OCI-M2 (cell line): Measurements from ENCODE around the gene NAGS.
"Not testable (repeated sequence)": the region's sequence is repeated elsewhere in the genome, so short reads cannot be mapped to it uniquely, and the experiment has no call there.

Experiments
- DNase-seq: peaks from one replicate; lab custom pipeline; 2025; ENCODE audit not compliant: unreplicated experiment; lab: John Stamatoyannopoulos, UW

Gene NAGS, protein sequence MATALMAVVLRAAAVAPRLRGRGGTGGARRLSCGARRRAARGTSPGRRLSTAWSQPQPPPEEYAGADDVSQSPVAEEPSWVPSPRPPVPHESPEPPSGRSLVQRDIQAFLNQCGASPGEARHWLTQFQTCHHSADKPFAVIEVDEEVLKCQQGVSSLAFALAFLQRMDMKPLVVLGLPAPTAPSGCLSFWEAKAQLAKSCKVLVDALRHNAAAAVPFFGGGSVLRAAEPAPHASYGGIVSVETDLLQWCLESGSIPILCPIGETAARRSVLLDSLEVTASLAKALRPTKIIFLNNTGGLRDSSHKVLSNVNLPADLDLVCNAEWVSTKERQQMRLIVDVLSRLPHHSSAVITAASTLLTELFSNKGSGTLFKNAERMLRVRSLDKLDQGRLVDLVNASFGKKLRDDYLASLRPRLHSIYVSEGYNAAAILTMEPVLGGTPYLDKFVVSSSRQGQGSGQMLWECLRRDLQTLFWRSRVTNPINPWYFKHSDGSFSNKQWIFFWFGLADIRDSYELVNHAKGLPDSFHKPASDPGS

DNA sequence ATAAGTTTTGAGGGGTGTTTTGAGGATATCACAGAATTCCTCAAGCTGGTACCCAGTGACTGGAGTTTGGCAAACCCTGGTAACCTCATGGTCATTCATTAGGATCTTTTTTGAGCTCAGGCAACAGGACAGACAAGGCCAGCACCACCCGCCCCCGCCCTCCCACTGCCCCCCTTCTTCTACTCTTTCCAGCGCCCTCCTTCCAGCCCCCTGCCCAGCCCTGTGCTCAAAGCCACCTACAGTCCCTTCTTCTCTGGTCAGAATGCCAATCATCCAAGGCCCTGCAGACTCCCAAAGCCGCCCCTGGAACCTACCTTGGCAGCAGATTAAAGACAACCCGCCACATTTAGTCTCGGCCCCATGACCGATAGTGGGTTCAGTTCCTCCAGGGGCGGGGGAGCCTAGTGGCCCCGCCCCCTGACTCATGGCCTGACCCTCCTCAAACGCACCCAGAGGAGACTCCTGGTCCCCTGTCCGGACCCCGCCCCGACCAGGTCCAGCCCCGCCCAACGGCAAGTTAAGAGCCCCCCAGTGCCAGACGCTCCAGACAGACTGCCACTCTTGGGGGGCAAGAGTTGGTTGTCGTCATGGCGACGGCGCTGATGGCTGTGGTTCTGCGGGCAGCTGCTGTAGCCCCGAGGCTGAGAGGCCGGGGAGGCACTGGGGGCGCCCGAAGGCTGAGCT lies at the start of gene NAGS:
NAGS (plus strand) TSS at position 546 of the 684 bp plus-strand sequence; CDS start at position 588, 42 bp downstream.
- no peak for DNase-seq

DNA sequence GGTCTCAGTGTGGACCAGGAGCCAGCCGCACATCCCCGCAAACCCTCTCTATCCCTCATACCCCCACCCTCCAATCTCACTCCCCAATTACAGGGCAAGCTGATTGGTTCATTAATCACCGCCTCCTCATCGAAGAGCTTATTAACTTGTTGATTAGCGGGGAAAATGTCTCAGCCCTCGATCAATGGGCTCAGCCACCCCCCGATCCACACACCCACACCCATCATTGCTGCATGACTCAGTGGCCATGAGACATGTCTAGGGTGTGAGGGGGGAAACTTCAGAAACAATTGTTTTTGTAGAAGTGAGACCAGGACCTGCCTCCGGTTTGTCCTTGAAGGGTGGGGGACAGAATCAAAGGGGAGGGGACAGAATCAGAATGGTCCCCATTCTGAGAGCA lies 48.2 kb upstream of the NAGS start:
- no peak for DNase-seq

DNA sequence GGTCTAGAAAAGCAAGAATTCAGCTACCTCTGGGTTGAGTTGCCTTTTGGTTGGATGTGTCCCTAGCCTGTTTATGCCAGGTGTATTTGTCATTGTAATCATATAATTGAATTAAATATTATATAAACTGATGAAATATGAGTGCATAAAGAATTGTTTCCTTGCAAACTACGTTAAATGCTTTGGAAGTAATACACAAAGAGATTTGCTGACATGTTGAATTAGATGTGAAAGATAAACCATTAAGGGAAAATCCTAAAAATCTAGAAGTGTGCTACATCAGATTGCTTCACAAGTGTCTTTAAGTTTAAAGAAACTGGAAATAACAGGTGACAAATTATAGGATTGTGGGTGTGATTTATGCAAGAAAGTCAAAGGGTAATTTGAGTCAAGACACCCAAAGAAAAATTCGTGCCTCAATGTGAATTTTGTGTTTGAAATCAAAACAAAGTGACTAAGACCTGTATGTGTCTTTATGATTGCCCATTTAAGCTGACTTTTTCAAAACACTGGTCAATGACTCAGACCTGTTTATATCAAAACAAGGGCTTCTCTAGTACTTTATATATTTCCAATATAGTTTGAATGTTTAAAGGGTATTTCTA lies 45.6 kb upstream of the NAGS start:
- DNase-seq: no peak

DNA sequence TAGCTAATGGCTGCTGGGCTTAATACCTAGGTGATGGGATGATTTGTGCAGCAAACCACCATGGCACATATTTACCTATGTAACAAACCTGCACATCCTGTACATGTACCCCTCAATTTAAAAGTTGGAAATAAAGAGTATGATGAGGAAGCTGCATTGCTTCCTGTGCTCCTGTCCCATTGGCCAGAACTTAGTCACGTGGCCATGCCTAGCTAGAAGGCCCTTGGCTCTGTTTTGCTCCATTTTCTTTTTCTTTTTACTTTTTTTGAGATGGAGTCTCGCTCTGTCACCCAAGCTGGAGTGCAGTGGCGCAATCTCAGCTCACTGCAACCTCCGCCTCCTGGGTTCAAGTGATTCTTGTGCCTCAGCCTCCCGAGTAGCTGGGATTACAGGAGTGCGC lies 43.1 kb upstream of the NAGS start:
- not testable (repeated sequence) for DNase-seq

DNA sequence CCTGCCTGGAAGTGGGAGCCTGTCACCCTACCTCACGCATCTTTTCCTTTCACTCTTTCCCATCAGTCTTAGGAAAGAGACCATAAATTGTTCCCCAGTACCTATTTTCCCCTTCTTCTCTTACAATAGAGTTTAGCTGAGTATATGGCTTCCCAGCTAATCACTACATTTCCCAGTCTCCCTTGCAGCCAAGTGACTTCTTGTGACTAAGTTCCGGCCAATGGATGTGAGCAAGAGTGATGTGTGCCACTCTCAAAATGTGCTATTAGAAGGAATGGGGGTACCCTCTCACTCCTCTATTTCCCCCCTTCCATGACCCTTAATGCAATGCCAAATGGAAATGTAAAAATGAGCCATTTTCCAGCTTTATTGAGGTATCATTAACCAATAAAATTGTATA lies 42.5 kb upstream of the NAGS start:
- DNase-seq: no peak

DNA sequence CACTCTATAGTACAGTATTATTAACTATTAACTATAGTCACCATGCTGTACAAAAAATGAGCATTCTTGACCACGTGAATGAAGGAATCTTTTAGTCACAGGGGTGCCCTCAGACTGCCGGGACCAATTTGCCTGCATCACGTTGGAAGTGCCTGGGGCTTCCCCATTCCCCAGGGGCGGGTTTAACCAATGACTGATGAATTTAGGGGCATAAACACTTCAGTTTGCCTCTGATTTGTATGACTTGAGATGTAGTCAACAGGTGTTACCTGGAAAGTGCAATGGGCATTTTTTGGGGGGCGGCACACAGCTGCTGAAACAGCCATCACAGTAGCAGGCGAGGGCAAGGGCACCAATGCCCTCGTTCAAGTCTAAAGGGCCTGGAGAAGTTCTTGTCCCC lies 41.9 kb upstream of the NAGS start:
- no peak for DNase-seq

DNA sequence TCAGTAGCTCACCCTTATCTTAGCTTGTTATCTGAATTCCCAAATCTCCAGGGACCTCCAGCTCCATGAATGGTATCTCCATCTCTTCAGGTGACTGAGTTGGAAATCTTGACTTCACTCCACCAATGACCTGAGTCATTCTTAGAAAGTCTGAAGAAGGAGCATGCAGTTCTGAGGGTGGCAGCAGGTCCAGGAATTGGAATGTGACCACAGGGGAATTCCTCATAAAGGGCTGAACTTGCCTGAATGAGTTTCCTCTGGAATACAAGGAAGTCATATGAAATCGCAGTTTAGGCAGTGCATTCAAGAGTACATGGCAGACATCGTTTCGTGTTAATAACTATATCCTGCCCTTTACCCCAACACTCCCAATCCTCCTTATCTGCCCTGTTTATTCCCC lies 38.1 kb upstream of the NAGS start:
- no peak for DNase-seq

DNA sequence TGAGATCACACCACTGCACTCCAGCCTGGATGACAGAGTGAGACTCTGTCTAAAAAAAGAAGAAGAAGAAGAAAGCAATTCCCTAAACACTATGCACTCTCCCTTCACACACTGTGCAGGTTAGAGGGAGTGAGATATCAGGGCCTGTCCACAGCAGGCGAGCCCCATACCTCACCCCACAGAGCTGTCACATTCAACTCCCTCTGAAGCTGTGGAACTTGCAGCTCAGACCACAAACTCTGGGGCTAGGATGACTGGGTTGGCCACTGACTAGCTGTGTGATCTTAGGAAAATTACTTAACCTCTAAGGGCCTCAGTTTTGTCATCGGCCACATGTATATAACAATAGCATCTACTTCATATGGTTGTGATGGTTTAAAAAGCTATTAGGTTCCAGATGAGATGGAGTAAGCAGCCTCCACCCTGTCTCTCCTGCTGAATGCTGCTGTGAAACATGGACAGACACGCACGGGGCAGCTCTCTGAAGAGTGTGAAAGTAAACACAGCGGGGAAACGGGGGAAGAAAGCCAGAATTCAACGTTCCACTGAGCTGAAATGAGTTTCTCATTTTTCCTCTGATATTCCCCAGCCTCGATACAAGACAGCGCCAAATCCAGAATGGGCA lies 37.1 kb upstream of the NAGS start:
- DNase-seq: no peak

DNA sequence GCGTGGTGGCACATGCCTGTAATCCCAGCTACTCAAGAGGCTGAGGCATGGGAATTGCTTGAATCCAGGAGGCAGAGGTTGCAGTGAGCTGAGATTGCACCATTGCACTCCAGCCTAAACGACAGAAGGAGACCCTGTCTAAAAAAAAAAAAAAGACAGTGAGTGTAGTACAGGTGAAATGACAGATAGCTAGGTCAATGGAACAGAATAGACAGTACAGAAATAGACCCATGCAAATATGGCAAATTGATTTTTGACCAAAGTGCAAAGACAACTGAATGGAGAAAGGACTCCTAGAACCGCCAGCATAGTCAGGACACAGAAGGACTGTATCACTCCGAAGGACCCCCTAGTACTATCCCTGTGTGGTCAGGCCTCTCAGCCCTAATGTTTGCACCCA lies 34.1 kb upstream of the NAGS start:
- DNase-seq: no peak

DNA sequence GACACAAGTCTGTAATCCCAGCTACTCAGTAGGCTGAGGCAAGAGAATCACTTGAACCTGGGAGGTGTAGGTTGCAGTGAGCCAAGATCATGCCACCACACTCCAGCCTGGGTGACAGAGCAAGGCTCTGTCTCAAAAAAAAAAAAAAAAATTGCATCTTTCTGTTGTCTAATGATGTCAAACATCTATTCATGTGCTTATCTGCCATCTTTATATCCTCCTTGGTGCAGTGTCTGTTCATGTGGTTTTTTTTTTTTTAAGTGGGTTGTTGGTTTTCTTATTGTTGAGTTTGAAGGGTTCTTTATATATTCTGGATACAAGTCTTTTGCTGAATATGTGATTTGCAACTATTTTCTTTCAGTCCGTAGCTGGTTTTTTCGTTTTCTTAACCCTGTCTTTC lies 33.0 kb upstream of the NAGS start:
- not testable (repeated sequence) for DNase-seq

DNA sequence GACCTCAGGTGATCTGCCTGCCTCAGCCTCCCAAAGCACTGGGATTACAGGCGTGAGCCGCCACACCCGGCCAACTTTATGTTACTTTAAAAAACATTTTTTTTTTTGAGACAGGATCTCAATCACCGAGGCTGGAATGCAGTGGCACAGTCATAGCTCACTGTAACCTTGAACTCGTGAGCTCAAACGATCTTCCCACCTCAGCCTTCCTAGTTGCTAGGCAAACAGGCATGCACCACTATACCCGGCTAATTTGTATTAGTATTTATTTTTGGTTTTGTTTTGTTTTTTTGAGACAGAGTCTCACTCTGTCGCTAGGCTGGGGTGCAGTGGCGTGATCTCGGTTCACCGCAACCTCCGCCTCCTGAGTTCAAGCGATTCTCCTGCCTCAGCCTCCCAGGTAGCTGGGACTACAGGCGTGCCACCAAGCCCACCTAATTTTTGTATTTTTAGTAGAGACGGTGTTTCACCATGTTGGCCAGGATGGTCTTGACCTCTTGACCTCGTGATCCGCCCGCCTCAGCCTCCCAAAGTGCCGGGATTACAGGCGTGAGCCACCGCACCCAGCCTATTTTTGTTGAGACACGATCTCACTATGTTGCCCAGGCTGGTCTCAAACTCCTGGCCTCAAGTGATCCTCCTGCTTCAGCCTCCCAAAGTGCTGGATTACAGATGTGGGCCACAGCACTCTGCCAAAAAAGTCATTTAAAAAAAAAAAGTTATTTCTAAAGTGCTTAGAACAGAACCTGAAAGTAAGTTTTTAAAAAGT lies 31.8 kb upstream of the NAGS start:
- DNase-seq: not testable (repeated sequence)

DNA sequence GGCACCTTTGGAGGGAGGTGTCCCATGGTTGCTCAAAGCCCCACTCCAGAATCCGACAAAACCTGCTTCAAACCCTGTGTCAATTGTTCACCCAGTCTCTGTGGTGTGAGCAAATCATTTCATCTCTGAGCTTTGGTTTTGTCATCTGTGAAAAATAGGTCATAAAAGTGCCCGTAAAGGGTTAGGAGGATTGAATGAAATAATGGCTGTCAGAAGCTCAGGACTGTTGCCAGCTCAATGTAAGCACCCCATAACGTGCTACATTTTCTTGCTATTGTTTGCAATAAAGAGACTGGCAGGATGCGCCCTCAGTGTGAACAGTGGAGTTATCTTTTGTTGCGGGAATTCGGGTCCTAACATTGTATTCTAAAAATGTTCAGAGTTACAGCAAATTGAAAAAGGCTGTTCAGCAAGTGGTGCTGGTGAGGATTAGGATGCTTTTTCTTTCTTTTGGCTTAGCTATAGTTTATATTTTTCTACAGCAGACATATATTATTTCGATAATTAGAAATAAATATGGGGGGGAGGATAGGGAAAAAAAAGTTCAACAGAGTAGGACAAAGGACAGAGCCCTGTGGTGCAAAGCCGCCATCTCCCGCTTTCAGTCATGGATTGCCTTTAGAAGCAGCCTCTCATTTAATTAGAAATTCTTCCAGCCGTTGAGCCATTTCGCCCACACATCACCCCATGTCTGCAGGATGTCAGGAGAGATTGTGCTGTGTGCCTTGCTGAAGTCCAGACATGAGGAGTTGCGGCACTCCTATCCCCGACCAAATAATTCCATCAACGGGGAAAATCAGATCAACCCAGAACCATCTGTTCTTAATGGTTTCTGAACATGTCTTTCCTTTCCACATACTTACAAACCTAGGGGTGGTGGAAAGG lies 29.8 kb upstream of the NAGS start:
- DNase-seq: no peak

DNA sequence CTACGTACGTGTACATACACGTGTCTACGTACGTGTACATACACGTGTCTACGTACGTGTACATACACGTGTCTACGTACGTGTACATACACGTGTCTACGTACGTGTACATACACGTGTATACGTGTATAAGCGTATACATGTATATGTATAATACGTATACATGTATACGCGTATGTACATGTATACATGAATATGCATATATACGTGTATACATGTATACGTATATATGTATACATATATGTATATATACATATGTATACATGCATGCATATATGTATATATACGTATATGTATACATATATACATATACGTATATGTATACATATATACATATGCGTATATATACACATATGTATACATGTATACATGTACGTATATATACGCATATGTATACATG lies 28.5 kb upstream of the NAGS start:
- DNase-seq: no peak

DNA sequence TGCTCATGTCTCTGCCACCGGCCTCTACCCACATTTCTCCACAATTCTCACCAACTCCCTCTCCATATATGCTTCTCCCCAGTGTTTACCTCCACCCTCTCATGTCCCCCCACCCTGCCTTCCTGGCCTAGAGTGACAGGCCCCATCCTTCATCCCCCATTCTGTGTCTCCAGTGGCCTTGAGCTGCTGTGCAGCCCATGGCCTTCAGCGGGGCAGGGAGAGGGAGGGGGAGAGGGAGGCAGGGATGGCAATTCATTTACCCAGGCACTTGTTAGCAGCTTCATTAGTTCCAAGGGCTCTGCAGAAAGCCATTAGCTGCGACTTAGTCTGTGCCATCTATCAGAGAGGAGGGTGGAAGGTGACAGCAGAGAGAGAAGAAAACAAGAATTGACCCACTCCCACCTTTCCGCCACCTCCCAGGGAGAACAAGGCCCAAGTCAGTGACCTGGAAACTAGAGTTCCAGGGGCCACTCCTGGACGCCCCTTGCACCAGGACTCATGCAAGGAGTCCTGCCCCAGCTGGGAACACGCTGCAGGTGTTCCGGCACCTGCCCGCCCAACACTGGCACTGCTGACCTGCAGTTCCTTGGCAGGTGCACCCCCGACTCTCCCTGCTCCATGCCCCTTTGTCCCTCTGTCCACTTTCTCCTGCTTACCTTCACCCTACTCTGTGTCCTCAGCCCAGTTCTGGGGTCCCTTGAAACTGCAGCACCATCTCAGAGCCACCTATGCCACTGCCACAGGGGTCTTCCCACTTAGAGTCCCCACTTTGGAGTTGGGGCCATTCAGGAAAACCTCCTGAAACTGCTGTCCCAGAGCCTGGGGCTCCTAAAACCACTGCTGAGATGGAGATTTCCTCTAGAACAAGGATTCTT lies 27.2 kb upstream of the NAGS start:
- no peak for DNase-seq

DNA sequence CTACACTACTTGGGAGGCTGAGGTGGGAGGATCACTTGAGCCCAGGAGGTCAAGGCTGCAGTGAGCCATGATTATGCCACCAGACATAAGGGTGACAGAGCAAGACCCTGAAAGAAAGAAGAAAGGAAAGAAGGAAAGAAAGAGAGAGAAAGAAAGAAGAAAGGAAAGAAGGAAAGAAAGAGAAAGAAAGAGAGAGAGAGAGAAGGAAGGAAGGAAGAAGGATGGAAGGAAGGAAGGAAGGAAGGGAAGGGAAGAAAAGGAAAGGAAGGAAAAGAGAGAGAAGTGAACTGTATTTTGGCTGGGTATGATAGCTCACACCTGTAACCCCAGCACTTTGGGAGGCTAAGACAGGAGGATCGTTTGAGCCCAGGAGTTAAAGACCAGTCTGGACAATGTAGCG lies 26.3 kb upstream of the NAGS start:
- no peak for DNase-seq

DNA sequence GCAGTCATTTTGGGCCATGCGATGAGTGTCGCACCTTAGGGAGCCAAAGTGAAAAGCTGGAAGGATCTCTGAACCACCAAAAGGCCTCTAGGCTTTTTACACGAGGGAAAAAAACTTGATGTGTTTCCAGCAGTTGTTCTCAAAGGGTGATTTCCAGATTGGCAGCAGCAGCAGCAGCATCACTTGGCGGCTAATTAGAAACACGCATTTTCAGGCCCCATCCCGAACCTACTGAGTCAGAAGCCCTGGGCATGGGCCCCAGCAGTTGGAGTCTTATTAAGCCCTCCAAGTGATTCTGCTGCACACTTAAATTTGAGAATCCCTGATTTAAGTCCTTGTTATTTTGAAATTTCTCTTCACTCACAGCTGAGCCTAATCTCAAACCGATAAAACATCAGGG lies 25.4 kb upstream of the NAGS start:
- DNase-seq: no peak

DNA sequence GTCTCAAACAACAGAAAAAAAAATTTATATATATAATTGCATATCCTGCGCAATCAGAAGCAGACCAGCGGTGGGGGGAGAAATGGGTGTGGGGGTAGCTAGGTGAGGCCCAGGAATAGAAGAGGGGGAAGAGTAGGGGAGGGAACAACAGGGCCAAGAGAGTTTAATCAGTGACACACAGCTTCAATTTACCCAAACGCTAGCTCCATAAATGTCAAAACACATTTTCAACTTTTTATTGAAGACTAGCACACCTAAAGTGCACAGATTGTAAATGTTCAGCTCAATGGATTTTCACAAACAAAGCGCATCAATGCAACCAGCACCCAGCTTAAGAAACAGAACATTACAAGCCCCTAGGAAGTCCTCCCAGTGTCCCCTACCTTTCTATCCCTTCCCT lies 24.8 kb upstream of the NAGS start:
- no peak for DNase-seq

DNA sequence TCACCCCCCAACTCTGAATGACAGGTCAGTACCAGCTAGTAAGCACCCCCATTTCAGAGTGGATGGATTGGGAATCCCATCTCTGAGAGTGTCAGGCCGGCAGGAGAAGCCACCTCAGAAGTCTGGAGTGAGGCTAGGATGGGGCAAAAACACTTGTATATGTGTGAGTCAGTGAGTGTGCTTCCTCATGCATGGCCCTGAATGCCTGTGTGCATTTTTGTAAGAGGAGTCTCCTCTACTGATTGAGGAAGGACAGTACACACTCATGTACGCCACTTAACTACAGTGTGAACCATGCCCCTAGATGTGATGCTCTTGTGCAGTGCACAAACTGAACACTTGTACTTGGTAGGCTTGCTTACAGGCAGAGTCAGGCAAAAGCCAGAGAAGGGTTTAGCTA lies 22.3 kb upstream of the NAGS start:
- no peak for DNase-seq

DNA sequence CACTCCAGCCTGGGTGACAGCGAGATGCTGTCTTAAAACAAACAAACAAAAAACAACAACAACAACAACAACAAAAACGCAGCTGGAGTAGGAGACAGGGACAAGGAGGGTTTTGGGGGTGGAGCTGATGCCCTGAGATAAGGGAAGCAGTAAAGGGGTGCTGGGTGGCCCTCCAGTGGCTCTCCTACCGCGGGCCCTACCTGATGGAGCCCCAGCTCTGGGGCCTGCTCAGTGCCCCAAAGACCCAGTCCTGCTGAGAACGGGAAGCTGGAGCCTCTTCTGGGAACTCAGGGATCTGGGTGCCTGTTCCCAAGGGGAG lies 21.3 kb upstream of the NAGS start:
- DNase-seq: no peak
